Fibroblast of skin of right biceps (primary cell): Measurements from ENCODE around the gene SPAG9.
A peak's percentile ranks its signal among the peaks of the same experiment; 100 is the strongest.

Source experiments
- DNase-seq: peaks from one replicate; pipeline ENCODE4 v3.0.0-alpha.2; 2013

SPAG9 gene

DNA sequence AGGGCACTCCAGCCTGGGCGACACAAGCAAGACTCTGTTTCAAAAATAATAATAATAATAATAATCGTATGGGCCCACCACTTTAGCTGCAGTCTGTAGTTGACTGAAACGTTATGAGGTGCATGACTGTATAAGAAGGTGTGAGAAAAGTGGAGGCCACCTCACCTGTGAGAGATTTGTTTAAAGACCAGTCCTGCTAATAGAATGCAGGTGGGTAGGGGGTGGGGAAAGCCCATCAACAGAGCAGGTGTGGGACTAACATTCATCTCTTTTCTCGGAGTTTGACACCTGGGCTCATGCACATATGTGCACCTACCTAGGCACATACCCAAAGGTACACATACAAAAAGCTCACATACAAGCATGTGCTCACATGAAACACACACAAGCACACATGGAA is 186.5 kb downstream of the SPAG9 start:
- DNase-seq, result no peak

DNA sequence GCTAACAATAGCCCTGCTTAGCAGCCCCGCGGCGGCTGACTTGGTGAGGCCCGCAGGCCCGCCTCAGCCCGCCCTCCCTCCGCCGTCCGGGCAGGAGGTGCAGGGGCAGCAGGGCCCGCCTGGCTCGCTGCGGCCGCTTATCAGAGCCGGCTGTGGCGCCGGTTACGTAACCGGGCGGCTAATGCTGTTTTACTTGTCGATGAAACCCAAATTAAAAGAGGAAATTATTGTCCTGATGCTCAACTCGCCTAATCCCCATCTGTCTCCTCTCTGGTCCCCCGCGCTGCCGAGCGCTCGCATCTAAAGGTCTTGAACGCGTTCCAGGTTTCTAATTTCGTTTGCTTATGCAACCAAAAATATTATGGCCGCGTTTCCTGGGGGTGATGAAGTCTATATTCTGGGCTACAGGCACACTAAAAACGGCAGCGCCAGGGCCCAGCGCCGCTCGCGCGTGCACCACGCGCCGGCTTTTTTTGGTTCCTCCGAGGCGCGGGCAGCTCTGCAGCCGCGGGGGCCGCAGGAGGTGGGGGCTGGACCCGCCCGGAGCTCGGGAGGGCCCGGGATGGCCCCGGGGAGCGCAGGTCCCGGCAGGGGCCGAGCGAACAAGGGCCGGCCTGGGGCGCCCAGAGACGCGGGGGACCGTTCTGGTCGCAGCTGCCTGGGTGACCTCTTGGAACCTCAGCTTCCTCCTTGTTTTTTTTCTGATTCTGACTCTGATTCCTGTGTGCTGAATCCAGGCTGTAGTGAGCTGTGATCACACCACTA is 189.3 kb downstream of the SPAG9 start:
- DNase-seq, result peak; percentile 81

DNA sequence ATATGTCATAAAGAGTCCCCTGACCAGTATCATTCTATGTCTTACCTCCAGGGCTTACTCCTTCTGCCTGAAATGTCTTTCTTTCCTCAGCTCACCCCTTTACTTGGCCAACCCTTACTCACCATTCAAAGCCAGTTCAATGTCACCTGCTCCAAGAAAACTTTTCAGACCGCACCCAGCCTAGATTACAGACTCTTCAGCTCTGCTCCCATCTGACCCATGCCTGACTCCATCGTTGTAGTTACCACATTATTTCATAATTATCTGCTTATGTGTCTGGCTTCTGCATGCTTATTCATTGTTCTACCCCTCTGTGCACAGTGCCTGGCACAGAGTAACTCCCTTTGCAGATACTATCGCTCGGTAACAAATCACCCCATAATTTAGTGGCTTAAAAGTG is 192.0 kb downstream of the SPAG9 start:
- DNase-seq, result no peak

GRCh38 chr17:50927287-50927686 is 193.4 kb downstream of the SPAG9 start:
- DNase-seq, result no peak

DNA sequence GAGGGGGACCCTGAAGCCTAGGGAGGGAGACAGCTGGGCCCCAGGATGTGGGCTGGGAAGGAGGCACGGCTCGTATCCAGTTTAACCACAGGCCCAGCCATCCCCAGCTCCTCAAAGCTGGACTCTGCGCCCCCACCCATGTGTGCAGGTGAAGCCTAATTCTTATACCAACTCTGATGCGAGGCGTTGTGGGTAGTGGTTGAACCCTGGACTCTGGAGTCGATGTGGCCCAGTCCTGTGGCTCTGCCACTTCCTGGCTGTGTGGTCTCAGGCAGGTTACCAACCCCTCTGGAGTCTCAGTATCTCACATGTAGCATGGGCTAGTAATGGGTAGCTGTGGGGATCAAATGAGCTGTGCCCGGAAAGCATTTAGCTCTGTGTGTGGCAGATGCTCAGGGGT is 194.1 kb downstream of the SPAG9 start:
- no peak for DNase-seq

- DNase-seq, result no peak
Observed at GRCh38 chr17:50925296-50925891, 195.3 kb downstream of the SPAG9 start.

DNA sequence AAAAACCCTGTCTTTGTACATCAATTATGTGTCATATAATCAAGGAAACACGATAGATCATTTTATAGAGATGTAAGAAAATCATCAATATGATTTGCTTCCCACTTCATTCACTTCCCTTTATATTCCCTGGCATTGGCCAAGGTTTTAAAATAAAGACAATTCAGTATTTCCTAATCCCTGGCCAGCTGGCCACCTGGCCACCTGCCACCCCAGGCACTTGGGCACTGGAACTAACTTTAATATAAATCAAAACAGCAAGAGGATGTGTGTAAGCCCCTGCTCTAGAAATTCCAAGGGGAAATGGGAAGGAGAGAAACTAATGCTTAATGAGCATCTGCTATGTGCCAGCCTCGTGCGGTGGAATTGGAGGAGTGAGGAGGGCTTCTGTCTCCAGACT is 195.9 kb downstream of the SPAG9 start:
- DNase-seq, result no peak

- no peak for DNase-seq
Observed at GRCh38 chr17:50924300-50924699, 196.4 kb downstream of the SPAG9 start.

DNA sequence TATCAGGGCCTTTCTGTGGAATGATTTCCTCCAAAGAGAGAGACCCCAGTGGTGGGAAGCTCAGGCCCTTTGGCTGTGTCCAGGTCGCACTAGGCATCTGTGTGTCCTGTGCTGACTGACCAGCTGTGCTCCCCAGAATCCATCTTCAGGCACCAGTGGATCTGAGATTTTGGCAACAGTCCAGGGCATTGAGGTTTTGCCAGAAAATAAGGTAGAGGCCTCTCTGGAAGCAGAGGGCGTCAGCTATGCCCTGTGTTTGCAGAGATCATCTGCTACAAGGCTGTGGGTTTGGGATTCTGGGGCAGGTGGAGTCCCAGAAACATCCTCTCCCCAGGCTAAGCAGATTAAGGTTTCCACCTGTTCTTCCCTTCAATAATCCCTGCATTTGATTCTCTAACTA is 197.1 kb downstream of the SPAG9 start:
- no peak for DNase-seq

DNA sequence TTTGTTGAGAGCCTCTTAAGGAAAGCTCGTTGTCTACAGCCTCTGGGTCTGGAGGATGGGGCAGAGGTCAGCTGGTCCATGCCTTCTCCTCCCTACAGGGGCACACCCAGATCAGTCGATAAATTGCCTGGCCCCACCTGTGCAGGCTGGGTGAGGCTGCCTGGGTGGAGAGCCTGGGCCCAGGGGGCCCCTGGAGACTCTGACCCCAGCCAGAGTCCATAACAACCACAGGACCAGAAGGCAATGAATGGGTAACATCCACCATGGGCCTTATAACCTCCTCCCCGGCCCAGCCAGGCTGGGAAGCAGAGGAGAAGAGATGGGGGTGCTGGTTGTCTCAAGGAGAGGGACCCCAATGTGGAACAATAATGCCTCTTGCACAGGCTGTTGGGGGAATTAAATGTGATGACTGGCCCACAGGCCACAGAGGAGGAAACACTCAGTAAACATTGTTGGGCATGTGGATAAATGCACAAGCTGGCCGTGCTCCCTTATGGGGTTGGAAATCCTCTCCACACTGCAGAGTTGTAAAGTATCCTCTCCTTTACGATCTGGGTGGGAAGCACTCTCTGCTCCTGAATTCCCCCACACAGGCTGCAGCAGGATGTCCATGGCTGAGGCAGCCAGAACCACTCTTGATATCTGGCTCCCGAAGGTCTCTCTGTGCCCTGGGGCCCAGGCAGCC is 197.8 kb downstream of the SPAG9 start:
- no peak for DNase-seq

DNA sequence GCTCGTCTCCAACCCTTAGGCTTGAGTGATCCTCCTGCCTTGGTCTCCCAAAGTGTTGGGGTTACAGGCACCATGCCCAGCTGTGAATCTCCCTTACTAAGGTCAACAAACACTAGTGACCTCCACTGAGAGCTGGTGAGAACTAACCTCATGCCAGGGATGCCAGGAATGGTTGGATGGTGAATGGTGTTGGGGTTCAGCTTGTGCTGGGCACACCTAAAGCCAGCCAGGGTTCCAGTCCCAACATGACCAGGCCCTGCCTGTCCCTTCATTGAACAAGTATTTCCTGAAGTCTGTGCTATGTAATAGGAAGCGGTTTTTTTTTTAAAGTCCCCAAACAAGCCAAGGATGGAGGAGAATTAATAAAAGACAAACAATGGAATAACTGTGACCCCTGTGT is 198.6 kb downstream of the SPAG9 start:
- DNase-seq, result no peak

GRCh38 chr17:50920891-50921586 is 199.6 kb downstream of the SPAG9 start:
- no peak for DNase-seq

- DNase-seq, result no peak
Observed at GRCh38 chr17:50920041-50920410, 200.6 kb downstream of the SPAG9 start.

GRCh38 chr17:50919321-50920040 is 201.2 kb downstream of the SPAG9 start:
- DNase-seq, result peak; percentile 80

DNA sequence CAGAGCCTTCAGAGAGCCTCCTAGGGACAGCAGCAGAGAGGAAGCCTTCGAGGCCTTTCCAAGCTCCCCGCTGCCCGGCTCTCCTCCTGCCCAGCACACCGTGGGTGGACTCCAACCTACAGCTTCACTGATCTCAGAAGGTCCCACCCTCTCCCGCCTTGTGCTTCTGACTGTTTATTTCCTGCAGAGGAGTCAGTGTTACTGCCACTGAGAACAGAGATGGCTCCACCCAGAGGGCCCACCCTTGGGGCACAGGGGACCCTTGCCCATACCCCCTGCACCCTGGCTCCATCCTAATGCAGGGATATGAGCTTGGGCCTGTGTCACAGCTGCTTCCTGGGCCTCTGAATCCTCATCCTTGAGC is 201.8 kb downstream of the SPAG9 start:
- DNase-seq, result no peak

- DNase-seq, result no peak
Observed at GRCh38 chr17:50918071-50918932, 202.4 kb downstream of the SPAG9 start.

DNA sequence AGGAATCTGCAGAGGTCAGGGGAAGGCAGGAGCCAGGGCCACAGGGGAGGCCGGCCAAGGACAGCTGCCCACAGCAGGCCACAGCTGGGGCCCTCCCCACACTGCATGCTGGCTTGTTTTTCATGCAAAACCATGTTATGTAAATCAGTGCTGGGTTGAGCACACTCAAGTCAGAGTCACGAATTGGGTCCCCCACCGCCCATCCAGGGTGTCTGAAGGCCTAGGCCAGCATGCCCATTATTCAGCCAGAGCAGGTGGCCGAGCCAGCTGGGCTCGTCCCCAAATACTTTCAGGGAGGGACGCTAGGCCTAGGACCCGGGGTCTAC is 203.3 kb downstream of the SPAG9 start:
- DNase-seq, result no peak

- DNase-seq, result no peak
Observed at GRCh38 chr17:50916708-50917417, 203.8 kb downstream of the SPAG9 start.

DNA sequence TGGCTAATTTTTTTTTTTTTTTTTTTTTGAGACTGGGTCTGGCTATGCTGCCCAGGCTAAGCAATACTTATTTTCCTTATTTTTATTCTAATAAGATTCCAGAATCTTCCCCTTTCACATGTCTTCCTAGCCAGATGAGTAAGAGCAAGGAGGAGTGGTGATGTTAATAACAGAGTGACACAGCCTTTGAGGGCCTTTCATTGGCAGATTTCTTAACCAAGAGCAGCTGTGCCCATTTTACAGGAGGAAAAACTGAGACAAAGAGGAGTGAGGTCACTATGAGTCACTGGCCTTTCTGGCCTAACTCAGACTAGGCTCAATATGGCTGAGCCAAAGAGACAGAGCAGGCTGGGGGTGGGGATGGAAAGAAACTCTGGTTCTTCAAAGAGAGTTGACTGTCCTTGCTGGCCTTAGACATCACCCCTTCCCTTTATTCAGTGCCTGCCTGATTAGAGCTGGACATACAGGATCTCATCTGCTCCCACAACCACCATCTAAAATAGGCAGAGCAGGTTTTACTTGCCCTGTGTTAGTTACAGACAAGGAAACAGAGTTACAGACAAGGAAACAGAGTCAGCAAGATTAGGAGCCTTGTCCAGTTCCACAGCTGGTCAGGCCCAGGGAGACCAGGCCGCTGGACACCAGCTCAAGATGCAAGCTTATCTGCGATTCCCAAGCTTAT is 204.5 kb downstream of the SPAG9 start:
- DNase-seq, result peak; percentile 47

DNA sequence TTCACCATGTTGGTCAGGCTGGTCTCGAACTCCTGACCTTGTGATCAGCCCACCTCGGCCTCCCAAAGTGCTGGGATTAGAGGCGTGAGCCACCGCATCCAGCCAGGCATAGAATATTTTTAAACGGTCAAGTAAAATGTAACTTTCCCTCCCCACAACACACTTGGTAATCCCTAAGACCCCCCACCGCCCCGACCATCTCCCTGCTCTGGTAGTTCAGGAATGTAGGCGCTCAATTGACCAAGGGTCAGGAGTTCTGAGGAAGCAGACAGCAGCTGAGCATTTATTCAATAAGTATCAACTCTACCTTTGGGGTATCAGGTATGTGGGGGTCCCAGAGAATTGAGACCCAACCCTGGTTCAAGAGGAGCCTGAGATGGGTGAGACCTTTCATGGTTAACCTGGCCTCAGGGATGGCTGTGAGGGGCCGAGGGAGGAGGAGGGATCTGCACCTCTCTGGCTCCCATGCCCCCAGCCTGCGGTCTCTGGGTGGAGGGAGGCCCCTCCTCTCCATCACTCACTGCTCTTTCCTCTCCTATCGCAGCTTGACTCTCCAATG is 206.1 kb downstream of the SPAG9 start:
- no peak for DNase-seq

- DNase-seq, result no peak
Observed at GRCh38 chr17:50913120-50913519, 207.5 kb downstream of the SPAG9 start.
